OCI-LY1 (cell line): ENCODE data around the gene PRR5L.
"Not testable (repeated sequence)": the region's sequence is repeated elsewhere in the genome, so short reads cannot be mapped to it uniquely, and the experiment has no call there.

Source experiments
- CTCF ChIP-seq: fragments of 200-600 bp; sonication (generic), shearing (Covaris generic); IDR thresholded peaks from 2 replicates; pipeline ENCODE4 v1.5.1; 2017; ENCODE audit warnings: mild to moderate bottlenecking, antibody characterized with exemption, low read length, moderate library complexity, mixed read lengths
- EZH2 ChIP-seq: fragments of 200-600 bp; sonication (generic), shearing (Covaris generic); IDR thresholded peaks from 2 replicates; pipeline ENCODE4 v1.8.0; 2017; ENCODE audit warnings: borderline replicate concordance, mixed run types, mild to moderate bottlenecking, antibody characterized with exemption, low read length, moderate library complexity, mixed read lengths

DNA sequence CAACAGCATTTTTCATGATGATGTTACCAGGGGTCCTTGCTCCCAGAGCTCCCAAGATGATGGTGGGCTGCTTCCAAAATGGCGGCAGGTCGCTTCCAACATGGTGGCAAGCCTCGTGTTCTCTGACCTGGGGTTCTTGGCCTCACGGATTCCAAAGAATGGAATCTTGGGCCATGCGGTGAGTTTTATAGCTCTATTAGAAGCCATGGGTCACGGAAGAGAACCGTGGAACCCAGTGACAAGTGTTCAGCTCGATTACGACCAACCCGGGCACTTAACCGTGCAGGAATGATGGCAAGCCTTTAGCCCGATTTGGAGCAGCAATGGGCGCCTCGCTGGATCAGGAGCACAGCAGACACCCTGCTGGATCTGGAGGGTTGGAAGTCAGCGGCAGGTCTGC is 28.9 kb downstream of the PRR5L start:
- TF ChIP-seq EZH2, CTCF: not testable (repeated sequence)
